AG08396 (cell line): ENCODE measurements around the gene TBCC.
"Not testable (repeated sequence)": the region's sequence is repeated elsewhere in the genome, so short reads cannot be mapped to it uniquely, and the experiment has no call there.

Experiments used
- DNase-seq: peaks from one replicate; pipeline ENCODE4 v3.0.0; 2012; ENCODE audit warnings: low spot score, mixed read lengths

The TBCC gene, protein sequence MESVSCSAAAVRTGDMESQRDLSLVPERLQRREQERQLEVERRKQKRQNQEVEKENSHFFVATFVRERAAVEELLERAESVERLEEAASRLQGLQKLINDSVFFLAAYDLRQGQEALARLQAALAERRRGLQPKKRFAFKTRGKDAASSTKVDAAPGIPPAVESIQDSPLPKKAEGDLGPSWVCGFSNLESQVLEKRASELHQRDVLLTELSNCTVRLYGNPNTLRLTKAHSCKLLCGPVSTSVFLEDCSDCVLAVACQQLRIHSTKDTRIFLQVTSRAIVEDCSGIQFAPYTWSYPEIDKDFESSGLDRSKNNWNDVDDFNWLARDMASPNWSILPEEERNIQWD

DNA sequence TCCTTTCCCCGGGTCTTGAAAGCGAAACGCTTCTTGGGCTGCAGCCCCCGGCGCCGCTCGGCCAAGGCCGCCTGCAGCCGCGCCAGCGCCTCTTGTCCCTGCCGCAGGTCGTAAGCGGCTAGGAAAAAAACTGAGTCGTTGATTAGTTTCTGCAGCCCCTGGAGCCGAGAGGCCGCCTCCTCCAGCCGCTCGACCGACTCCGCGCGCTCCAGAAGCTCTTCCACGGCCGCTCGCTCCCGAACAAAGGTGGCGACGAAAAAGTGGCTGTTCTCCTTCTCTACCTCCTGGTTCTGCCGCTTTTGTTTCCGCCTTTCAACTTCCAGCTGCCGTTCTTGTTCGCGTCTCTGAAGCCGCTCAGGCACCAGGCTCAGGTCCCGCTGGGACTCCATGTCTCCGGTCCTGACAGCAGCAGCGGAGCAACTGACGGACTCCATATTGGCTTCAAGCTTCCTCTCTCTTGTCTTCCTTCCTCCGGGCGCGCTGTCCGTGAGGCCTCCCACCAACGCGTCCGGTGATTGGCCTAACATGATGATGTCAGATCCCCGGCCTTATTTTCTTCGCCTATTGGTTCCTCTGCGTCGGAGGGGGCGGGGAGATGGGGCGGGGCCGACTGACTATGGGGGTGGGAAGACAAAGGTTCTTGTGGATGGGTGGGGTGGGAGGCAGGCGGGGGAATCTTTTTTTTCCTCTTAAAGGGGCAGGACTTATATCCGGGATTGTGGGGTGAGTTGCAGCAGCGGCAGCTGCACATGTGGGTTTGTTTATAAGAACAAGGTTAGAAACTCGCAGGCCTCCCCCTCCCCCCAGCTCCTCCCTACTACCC lies at the start of gene TBCC:
Gene TBCC, minus strand, starts transcription at position 464 of the 823 bp plus-strand sequence. Its CDS starts 30 bp downstream, at position 434.
- DNase-seq: peak; percentile 99

DNA sequence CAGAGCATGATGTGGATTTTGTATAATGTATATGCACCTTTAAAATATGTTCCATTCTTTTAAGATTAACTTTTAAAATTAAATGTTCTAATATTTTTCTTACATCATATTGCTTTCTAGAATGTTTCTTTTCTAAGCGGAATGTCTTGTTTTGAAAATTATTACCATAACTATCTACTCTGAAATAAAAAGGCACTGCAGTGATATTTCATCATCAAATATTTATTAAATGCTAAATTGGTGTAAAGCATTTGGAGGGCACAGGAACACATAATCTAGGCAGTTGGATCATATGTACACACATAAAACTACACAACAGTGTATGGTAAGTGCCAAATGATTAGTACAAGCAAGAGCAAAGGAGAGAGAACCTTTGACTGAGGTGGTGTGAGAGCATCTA lies 49.7 kb upstream of the TBCC start:
- no peak for DNase-seq

GRCh38 chr6:42791706-42792320 lies 45.9 kb upstream of the TBCC start:
- DNase-seq: no peak

- no peak for DNase-seq
Measured at GRCh38 chr6:42790549-42791181, 44.8 kb upstream of the TBCC start.

DNA sequence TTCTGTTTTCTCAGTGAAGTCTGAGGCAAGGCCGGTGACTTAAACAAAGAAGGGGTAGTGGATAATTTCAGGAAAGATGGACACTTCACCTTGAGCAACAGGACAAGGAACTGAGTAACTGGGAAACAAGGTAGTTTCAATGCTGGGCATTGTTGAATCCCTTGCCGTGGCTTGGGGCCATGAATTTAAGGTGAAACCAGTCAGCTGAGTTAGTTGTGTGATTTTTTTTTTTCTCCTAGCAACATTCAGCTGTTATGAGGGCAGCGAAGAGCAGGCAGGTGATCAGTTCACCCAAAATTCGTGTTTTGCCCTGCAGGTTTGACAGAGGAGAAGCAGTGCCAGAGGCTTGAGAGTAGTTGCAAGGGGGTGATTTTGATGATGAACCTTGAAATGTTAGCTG lies 42.8 kb upstream of the TBCC start:
- DNase-seq: no peak

- DNase-seq: no peak
Measured at GRCh38 chr6:42787063-42787472, 41.2 kb upstream of the TBCC start.

DNA sequence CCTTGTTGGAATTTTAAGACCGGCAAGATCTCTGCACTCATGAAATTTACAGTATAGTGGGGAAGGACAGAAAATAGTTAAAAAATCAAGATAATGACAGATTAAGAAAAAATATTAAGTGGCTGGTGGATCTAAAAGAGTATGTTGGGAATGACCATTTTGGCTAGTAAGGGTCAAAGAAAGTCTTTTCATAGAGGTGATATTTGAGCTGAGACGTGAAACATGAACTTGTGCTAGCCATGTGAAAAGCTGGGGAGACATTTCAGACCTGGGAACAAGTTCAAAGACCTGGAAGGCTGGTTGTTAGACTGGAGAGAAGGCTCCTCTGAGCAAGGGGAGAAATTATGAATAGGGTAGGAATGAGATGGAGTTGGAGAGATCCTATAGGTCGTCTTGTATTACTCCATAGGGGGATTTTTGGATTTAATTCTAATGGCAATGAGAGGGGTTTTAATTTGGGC lies 40.7 kb upstream of the TBCC start:
- no peak for DNase-seq

- DNase-seq: no peak
Measured at GRCh38 chr6:42784717-42785498, 39.0 kb upstream of the TBCC start.

- DNase-seq: no peak
Measured at GRCh38 chr6:42783876-42784642, 38.2 kb upstream of the TBCC start.

GRCh38 chr6:42783177-42783875 lies 37.4 kb upstream of the TBCC start:
- peak; percentile 80 for DNase-seq

- peak; percentile 90 for DNase-seq
Measured at GRCh38 chr6:42782689-42783176, 36.8 kb upstream of the TBCC start.

GRCh38 chr6:42781796-42782688 lies 36.1 kb upstream of the TBCC start, which contains the start of gene BICRAL:
Gene BICRAL, plus strand, starts transcription at chr6:42782052. Its CDS starts 39,971 bp downstream, at chr6:42822023.
- peak; percentile 83 for DNase-seq

DNA sequence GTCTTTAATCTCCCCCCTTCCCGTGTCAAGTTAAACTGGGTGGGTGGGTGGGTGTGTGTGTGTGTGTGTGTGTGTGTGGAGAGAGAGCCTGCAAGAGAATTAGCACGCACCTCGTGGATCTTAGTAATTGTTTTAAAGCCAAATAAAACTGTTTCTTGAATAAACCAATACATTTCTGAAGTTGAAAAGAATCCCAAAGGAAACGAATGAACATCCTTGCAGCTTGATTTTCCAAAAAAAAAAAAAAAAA lies 35.6 kb upstream of the TBCC start:
- no peak for DNase-seq

- no peak for DNase-seq
Measured at GRCh38 chr6:42779521-42779920, 33.6 kb upstream of the TBCC start.

GRCh38 chr6:42778122-42778521 lies 32.2 kb upstream of the TBCC start:
- no peak for DNase-seq

DNA sequence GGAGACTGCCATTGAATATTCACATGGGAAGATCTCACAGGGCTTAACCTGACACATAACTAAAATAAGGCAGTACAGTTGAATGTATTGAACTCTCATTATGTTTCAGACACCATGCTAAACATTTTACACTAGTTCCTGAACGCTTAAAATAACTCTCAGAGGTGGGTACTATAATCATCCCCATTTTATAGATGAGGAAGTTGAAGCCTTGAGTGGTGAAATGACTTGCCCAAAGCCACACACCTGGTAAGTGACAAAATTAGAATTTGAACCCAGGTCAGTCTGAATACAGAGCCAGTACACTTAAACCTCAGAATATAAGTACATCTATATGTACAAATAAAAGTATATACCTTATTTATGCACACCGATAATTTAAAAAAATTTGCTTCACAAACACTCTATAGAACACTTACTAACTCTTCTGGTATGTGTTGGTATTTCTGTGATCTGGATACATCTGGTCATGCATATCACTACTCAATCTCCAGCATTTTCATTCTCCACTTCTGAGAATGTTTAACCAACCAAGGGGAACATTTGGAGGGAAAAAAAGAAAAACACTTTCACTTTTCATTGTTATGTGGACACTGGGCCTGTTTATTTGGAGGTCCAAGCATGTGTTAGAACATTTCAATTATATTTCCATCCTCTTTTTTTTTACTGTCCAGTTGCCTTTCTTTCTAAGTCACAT lies 31.4 kb upstream of the TBCC start:
- DNase-seq: peak; percentile 51

DNA sequence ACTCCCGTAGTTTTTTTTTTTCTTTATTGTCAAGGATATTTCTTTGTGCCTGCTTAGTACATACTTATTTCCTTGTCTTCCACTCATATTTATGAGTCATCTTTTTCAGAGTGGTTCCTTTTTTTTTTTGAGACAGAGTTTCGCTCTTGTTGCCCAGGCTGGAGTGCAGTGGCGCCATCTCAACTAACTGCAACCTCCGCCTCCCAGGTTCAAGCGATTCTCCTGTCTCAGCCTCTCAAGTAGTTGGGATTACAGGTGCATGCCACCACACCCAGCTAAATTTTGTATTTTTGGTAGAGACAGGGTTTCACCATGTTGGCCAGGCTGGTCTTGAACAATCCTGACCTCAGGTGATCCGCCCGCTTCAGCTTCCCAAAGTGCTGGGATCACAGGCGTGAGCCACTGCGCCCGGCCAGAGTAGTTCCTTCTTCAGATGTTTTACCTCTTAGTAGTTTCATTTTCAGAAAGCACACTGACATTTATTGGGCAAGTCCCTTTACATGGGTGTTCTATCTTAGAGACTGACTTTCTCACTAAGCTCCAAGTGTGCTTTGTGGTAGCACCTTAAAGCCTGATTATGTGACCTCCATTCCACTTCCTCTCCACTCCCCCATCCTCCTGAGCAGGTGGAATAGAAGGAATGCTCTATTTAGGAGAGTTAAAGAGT lies 29.1 kb upstream of the TBCC start:
- not testable (repeated sequence) for DNase-seq

- no peak for DNase-seq
Measured at GRCh38 chr6:42774201-42774600, 28.3 kb upstream of the TBCC start.
